Measurements from ENCODE around the gene CDH11.

CDH11 gene

DNA sequence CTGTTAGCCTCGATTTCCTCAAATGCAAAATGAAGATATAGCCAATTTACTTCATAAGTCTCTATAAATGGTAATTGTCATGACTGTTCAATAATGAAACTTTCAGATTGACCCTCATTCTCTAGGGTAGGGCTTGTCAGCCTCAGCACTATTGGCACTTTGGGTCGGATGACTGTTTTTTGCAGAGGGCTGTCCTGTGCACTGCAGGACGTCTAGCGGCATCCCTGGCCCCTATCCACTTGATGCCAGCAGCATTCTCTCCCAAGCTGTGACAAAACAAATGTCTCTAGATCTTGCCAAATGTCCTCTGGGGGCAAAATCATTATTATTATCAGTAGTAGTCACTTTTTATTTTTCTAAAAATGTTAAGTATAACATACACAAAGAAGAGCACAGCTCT lies 24.6 kb downstream of the CDH11 start:
- H3K4ac ChIP-seq (ENCODE audit: low read depth in 1 of 2, low read length in 2 of 2): no peak overlapping the region
- H3K79me1 ChIP-seq (replicated peaks; ENCODE audit: low read length, poor library complexity, severe bottlenecking): peaks cover 18% of the 10 kb centered on the region
- H2AFZ ChIP-seq (ENCODE audit: low read depth, low read length): no peak overlapping the region
- no peak overlapping the region for H2AK5ac ChIP-seq (ENCODE audit: low read length, severe bottlenecking)
- no peak for DNase-seq
- WGBS: 91% methylated on average over 3 of the region's 4 CpGs
- peak overlapping the region in 1 of 2 experiments; percentile 49 for H3K18ac ChIP-seq (ENCODE audit: low read depth in 1 of 2, low read length in 2 of 2)
- no peak overlapping the region for H2BK15ac ChIP-seq (ENCODE audit: low read depth, poor library complexity, severe bottlenecking)
- no peaks in the 10 kb centered on the region for H3K4me1 ChIP-seq (ENCODE audit: control insufficient read depth, insufficient read depth, low read depth, low read length)
- H2BK12ac ChIP-seq (ENCODE audit: low read length in 2 of 2): no peak overlapping the region
- no peak overlapping the region for H3K23ac ChIP-seq (ENCODE audit: low read length in 2 of 2)
- no peak overlapping the region for H3K4me2 ChIP-seq (ENCODE audit: low read length, poor library complexity, severe bottlenecking)
- no peak overlapping the region for H3K27ac ChIP-seq (ENCODE audit: low read length, poor library complexity, severe bottlenecking)
- H4K8ac ChIP-seq (ENCODE audit: low read length): no peak overlapping the region
- H3K4me3 ChIP-seq (ENCODE audit: insufficient read depth in 1 of 2, low read depth in 1 of 2, low read length in 2 of 2): no peak overlapping the region
- H2BK5ac ChIP-seq (ENCODE audit: low read depth, low read length, poor library complexity, severe bottlenecking): no peak overlapping the region
- H4K91ac ChIP-seq (ENCODE audit: low read length): no peak overlapping the region
- H3K9ac ChIP-seq (ENCODE audit: low read length): no peak overlapping the region
- H3K27me3 ChIP-seq (ENCODE audit: control insufficient read depth in 1 of 2, insufficient read depth in 1 of 2, low read length in 2 of 2): no peaks in the 10 kb centered on the region
- no peak overlapping the region for H2BK120ac ChIP-seq (ENCODE audit: low read depth, low read length)
- no peak overlapping the region for H3K14ac ChIP-seq (ENCODE audit: low read length in 2 of 2)
- H3K9me3 ChIP-seq (ENCODE audit: control insufficient read depth, low read length): no peaks in the 10 kb centered on the region
- H3K36me3 ChIP-seq (ENCODE audit: control insufficient read depth in 1 of 2, insufficient read depth in 2 of 2, low read depth in 1 of 2, low read length in 2 of 2): peaks cover 0 to 84% of the 10 kb centered on the region in 2 experiments

DNA sequence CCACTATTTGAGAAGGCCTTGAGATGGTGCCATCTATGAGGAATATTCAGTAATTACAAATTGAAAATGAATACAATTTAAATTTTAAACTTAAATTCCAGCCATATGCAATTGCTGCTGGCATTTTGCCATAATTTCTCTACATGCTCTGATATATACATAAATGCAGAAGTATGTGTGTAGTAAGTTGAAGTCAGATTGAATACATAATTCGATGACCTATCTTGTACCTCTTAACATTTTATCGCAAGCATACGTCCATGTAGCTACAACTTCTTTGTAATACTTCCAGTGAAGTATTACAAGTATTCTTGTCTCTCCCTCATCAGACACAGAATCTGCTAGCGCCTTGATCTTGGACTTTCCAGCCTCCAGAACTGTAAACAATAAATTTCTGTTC lies 26.0 kb downstream of the CDH11 start:
- Histone ChIP-seq H2AFZ (ENCODE audit: low read depth, low read length) (no peak overlapping the region), H2BK15ac (ENCODE audit: low read depth, poor library complexity, severe bottlenecking) (no peak overlapping the region), H3K27me3 (ENCODE audit: control insufficient read depth in 1 of 2, insufficient read depth in 1 of 2, low read length in 2 of 2) (no peaks in the 10 kb centered on the region), H3K9me3 (ENCODE audit: control insufficient read depth, low read length) (no peaks in the 10 kb centered on the region), H4K91ac (ENCODE audit: low read length) (no peak overlapping the region), H2BK5ac (ENCODE audit: low read depth, low read length, poor library complexity, severe bottlenecking) (no peak overlapping the region), H4K8ac (ENCODE audit: low read length) (no peak overlapping the region), H3K4me1 (ENCODE audit: control insufficient read depth, insufficient read depth, low read depth, low read length) (no peaks in the 10 kb centered on the region), H2AK5ac (ENCODE audit: low read length, severe bottlenecking) (no peak overlapping the region), H3K18ac (ENCODE audit: low read depth in 1 of 2, low read length in 2 of 2) (no peak overlapping the region), H3K23ac (ENCODE audit: low read length in 2 of 2) (no peak overlapping the region), H3K27ac (ENCODE audit: low read length, poor library complexity, severe bottlenecking) (no peak overlapping the region), H3K36me3 (ENCODE audit: control insufficient read depth in 1 of 2, insufficient read depth in 2 of 2, low read depth in 1 of 2, low read length in 2 of 2) (peaks cover 0 to 80% of the 10 kb centered on the region in 2 experiments), H2BK12ac (ENCODE audit: low read length in 2 of 2) (no peak overlapping the region), H3K4me2 (ENCODE audit: low read length, poor library complexity, severe bottlenecking) (no peak overlapping the region), H2BK120ac (ENCODE audit: low read depth, low read length) (no peak overlapping the region), H3K79me1 (replicated peaks; ENCODE audit: low read length, poor library complexity, severe bottlenecking) (peaks cover 15% of the 10 kb centered on the region), H3K9ac (ENCODE audit: low read length) (no peak overlapping the region), H3K14ac (ENCODE audit: low read length in 2 of 2) (no peak overlapping the region), H3K4ac (ENCODE audit: low read depth in 1 of 2, low read length in 2 of 2) (no peak overlapping the region), H3K4me3 (ENCODE audit: insufficient read depth in 1 of 2, low read depth in 1 of 2, low read length in 2 of 2) (no peak overlapping the region)
- 100% methylated on average over 3 of the region's 4 CpGs for WGBS
- DNase-seq: no peak

DNA sequence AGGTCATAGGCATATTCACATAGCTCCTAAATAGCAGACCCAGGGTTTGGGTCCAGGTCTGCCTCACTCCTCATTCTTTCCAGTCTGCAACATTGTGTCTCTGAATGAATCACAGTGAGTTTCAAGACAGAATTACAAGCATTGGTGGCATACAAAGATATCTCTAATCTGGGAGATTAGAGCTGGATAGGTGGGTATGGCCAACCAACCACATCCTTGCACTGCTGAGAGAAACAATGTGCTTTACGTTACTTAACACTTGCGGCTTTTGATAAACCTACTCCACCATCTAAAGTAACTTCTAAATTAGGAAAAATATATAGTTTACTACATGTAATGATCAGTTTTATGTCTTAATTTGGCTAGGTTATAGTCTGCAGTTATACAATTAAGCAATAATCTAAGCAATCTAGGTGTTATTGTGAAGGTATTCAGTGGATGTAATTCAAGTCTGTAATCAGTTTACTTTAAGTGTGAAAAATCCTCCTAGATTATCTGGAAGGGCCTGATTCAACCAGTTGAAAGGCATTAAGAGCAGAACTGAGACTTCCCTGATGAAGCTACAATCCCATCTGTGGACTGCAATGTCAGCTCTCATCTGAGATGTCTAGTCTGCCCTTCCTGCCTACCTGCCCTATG lies 26.7 kb downstream of the CDH11 start:
- H2BK120ac ChIP-seq (ENCODE audit: low read depth, low read length): no peak overlapping the region
- H3K4me2 ChIP-seq (ENCODE audit: low read length, poor library complexity, severe bottlenecking): no peak overlapping the region
- no peak overlapping the region for H4K91ac ChIP-seq (ENCODE audit: low read length)
- H2BK15ac ChIP-seq (ENCODE audit: low read depth, poor library complexity, severe bottlenecking): no peak overlapping the region
- no peak overlapping the region for H2BK5ac ChIP-seq (ENCODE audit: low read depth, low read length, poor library complexity, severe bottlenecking)
- no peak overlapping the region for H3K23ac ChIP-seq (ENCODE audit: low read length in 2 of 2)
- H2AK5ac ChIP-seq (ENCODE audit: low read length, severe bottlenecking): no peak overlapping the region
- H3K14ac ChIP-seq (ENCODE audit: low read length in 2 of 2): no peak overlapping the region
- H3K27ac ChIP-seq (ENCODE audit: low read length, poor library complexity, severe bottlenecking): no peak overlapping the region
- WGBS: no CpG with 5 or more reads among the region's 2 CpGs
- peaks cover 17% of the 10 kb centered on the region for H3K79me1 ChIP-seq (replicated peaks; ENCODE audit: low read length, poor library complexity, severe bottlenecking)
- no peak overlapping the region for H4K8ac ChIP-seq (ENCODE audit: low read length)
- H3K4me3 ChIP-seq (ENCODE audit: insufficient read depth in 1 of 2, low read depth in 1 of 2, low read length in 2 of 2): no peak overlapping the region
- no peak overlapping the region for H2BK12ac ChIP-seq (ENCODE audit: low read length in 2 of 2)
- H3K9me3 ChIP-seq (ENCODE audit: control insufficient read depth, low read length): no peaks in the 10 kb centered on the region
- no peaks in the 10 kb centered on the region for H3K27me3 ChIP-seq (ENCODE audit: control insufficient read depth in 1 of 2, insufficient read depth in 1 of 2, low read length in 2 of 2)
- peaks cover 0 to 79% of the 10 kb centered on the region in 2 experiments for H3K36me3 ChIP-seq (ENCODE audit: control insufficient read depth in 1 of 2, insufficient read depth in 2 of 2, low read depth in 1 of 2, low read length in 2 of 2)
- no peak for DNase-seq
- no peak overlapping the region for H2AFZ ChIP-seq (ENCODE audit: low read depth, low read length)
- H3K18ac ChIP-seq (ENCODE audit: low read depth in 1 of 2, low read length in 2 of 2): no peak overlapping the region
- H3K4me1 ChIP-seq (ENCODE audit: control insufficient read depth, insufficient read depth, low read depth, low read length): no peaks in the 10 kb centered on the region
- no peak overlapping the region for H3K4ac ChIP-seq (ENCODE audit: low read depth in 1 of 2, low read length in 2 of 2)
- H3K9ac ChIP-seq (ENCODE audit: low read length): no peak overlapping the region

DNA sequence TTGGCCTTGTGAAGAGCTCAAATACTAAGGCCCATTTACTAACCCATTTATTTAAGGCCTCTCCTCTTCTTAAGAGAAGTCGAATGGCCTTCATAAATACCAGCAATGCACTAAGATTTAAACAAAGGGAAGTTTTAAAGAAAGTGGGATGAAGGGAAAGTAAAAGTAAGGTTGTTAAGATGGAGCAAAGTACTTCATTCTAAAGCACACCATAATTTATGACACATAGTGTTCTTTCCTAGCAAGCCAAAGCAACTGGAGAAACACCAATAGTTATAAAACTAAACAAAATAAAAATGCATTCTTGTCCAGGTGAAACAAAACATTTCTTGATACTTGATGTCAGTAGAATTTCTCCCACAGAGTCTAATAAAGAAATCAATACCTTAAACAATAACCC lies 27.9 kb downstream of the CDH11 start:
- no peak overlapping the region for H3K9ac ChIP-seq (ENCODE audit: low read length)
- no peak overlapping the region for H2AK5ac ChIP-seq (ENCODE audit: low read length, severe bottlenecking)
- no peak overlapping the region for H3K23ac ChIP-seq (ENCODE audit: low read length in 2 of 2)
- no peaks in the 10 kb centered on the region for H3K27me3 ChIP-seq (ENCODE audit: control insufficient read depth in 1 of 2, insufficient read depth in 1 of 2, low read length in 2 of 2)
- H3K27ac ChIP-seq (ENCODE audit: low read length, poor library complexity, severe bottlenecking): no peak overlapping the region
- peaks cover 0 to 68% of the 10 kb centered on the region in 2 experiments for H3K36me3 ChIP-seq (ENCODE audit: control insufficient read depth in 1 of 2, insufficient read depth in 2 of 2, low read depth in 1 of 2, low read length in 2 of 2)
- no peak overlapping the region for H4K91ac ChIP-seq (ENCODE audit: low read length)
- H3K14ac ChIP-seq (ENCODE audit: low read length in 2 of 2): no peak overlapping the region
- H3K4ac ChIP-seq (ENCODE audit: low read depth in 1 of 2, low read length in 2 of 2): no peak overlapping the region
- no CpG with 5 or more reads among the region's 1 CpG for WGBS
- no peak overlapping the region for H4K8ac ChIP-seq (ENCODE audit: low read length)
- H3K79me1 ChIP-seq (replicated peaks; ENCODE audit: low read length, poor library complexity, severe bottlenecking): peaks cover 16% of the 10 kb centered on the region
- H3K4me3 ChIP-seq (ENCODE audit: insufficient read depth in 1 of 2, low read depth in 1 of 2, low read length in 2 of 2): no peak overlapping the region
- H2BK120ac ChIP-seq (ENCODE audit: low read depth, low read length): no peak overlapping the region
- no peak overlapping the region for H2BK12ac ChIP-seq (ENCODE audit: low read length in 2 of 2)
- DNase-seq: no peak
- no peaks in the 10 kb centered on the region for H3K9me3 ChIP-seq (ENCODE audit: control insufficient read depth, low read length)
- H3K18ac ChIP-seq (ENCODE audit: low read depth in 1 of 2, low read length in 2 of 2): no peak overlapping the region
- H3K4me1 ChIP-seq (ENCODE audit: control insufficient read depth, insufficient read depth, low read depth, low read length): no peaks in the 10 kb centered on the region
- H2AFZ ChIP-seq (ENCODE audit: low read depth, low read length): no peak overlapping the region
- H2BK15ac ChIP-seq (ENCODE audit: low read depth, poor library complexity, severe bottlenecking): no peak overlapping the region
- no peak overlapping the region for H3K4me2 ChIP-seq (ENCODE audit: low read length, poor library complexity, severe bottlenecking)
- no peak overlapping the region for H2BK5ac ChIP-seq (ENCODE audit: low read depth, low read length, poor library complexity, severe bottlenecking)

Data from mesenchymal stem cell (in vitro differentiated cells and primary cell).